Immature natural killer cell (primary cell): Measurements from ENCODE around the gene TECPR2. TPM values are rescaled to one million over a fixed set of nuclear protein-coding genes. Genes with fewer than 3 reads are reported as not detected.

ENCODE experiments used
- DNase-seq, 3 donors: peaks; one replicate each; pipeline ENCODE4 v3.0.0; 2022; ENCODE audit warnings: mixed read lengths in 1 of 3
- H3K27ac Mint-ChIP-seq, 6 donors: one replicate each; pipeline ENCODE4 v1.8.0; 2020; ENCODE audit warnings: mixed read lengths in 6 of 6, mild to moderate bottlenecking in 5 of 6, inconsistent platforms in 4 of 6, moderate library complexity in 3 of 6
- H3K27me3 Mint-ChIP-seq, 3 donors: one replicate each; pipeline ENCODE4 v1.8.0; 2020 to 2021; ENCODE audit warnings: low read depth in 3 of 3, mild to moderate bottlenecking in 3 of 3, mixed read lengths in 3 of 3, moderate library complexity in 3 of 3, inconsistent platforms in 1 of 3
- H3K36me3 Mint-ChIP-seq, 3 donors: one replicate each; pipeline ENCODE4 v1.8.0; 2020; ENCODE audit warnings: mixed read lengths in 3 of 3, inconsistent platforms in 2 of 3, mild to moderate bottlenecking in 2 of 3
- H3K4me1 Mint-ChIP-seq, 2 donors: one replicate each; pipeline ENCODE4 v1.8.0; 2020; ENCODE audit warnings: inconsistent platforms in 2 of 2, mild to moderate bottlenecking in 2 of 2, mixed read lengths in 2 of 2, moderate library complexity in 1 of 2
- H3K4me3 Mint-ChIP-seq, 5 donors: one replicate each; pipeline ENCODE4 v1.8.0; 2020; ENCODE audit warnings: mild to moderate bottlenecking in 5 of 5, mixed read lengths in 5 of 5, inconsistent platforms in 3 of 5, moderate library complexity in 3 of 5
- H3K9me3 Mint-ChIP-seq, 6 donors: one replicate each; pipeline ENCODE4 v1.8.0; 2020; ENCODE audit warnings: mild to moderate bottlenecking in 6 of 6, mixed read lengths in 6 of 6, inconsistent platforms in 4 of 6, moderate library complexity in 3 of 6
- polyA plus RNA-seq, 3 donors: library from polyadenylated mRNA; unstranded; fragments of 300-500 nt; fragmentation: Illumina TruSeq; gene quantifications; one replicate each; pipeline ENCODE4 v1.2.3, GENCODE V29; 2021

Gene TECPR2
- polyA plus RNA-seq, 3 donors from 2014 or later, result 2.2 to 5.5 TPM; not detected in 1

GRCh38 chr14:102371361-102371760, 8.6 kb downstream of the TECPR2 start:
- peaks cover 0 to under 1% (median 0%) of the 10 kb centered on the region in 3 donors for H3K36me3 Mint-ChIP-seq
- no peak overlapping the region for H3K27ac Mint-ChIP-seq
- H3K27me3 Mint-ChIP-seq, result peaks cover 0 to 3% (median 0%) of the 10 kb centered on the region in 3 donors
- H3K4me3 Mint-ChIP-seq, result no peak overlapping the region
- no peaks in the 10 kb centered on the region for H3K9me3 Mint-ChIP-seq
- DNase-seq, result no peak
- peaks cover 13 to 36% of the 10 kb centered on the region in 2 donors for H3K4me1 Mint-ChIP-seq

DNA sequence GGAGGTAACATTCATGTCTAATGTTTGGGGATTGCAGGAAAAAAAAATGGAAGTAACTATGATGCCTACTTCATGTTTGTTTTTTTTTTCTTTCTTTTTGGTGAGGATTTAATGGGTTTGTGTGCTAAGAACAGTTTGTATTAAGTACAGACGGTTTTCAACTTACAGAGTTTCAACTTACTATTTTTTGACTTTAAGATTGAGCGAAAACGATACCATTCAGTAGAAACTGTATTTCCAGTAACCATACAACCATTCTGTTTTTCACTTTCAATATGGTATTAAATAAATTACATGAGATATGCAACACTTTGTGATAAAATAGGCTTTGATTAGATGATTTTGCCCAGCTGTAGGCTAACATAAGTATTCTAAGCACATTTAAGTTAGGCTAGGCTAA, 10.4 kb downstream of the TECPR2 start:
- Mint-ChIP-seq H3K27ac (no peak overlapping the region), H3K4me1 (peaks cover 9 to 20% of the 10 kb centered on the region in 2 donors), H3K9me3 (no peaks in the 10 kb centered on the region), H3K27me3 (peaks cover 0 to 3% (median 0%) of the 10 kb centered on the region in 3 donors), H3K4me3 (no peak overlapping the region), H3K36me3 (peaks cover 0 to 8% (median 0%) of the 10 kb centered on the region in 3 donors)
- no peak for DNase-seq

- no peak overlapping the region for H3K4me3 Mint-ChIP-seq
- H3K4me1 Mint-ChIP-seq, result peaks cover 6 to 10% of the 10 kb centered on the region in 2 donors
- H3K36me3 Mint-ChIP-seq, result peaks cover 0 to 8% (median 3%) of the 10 kb centered on the region in 3 donors
Measured at GRCh38 chr14:102374264-102374663, 11.5 kb downstream of the TECPR2 start.

DNA sequence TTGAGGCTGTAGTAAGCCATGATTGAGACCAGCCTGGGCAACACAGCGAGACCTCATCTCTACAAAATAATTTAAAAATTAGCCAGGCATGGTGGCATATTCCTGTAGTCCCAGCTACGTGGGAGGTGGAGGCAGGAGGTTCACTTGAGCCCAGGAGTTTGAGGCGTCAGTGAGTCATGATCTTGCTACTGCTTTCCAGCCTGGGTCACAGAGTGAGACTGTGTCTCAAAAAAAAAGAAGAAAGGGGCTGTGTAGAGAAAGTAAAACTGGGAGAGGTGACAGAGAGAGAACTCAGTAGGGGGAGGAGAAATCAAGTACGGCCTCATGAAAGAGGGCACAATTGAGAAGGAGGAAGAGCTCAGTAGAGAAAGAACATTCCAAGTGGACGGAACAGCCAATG, 12.4 kb downstream of the TECPR2 start:
- peaks cover 0 to 11% (median 3%) of the 10 kb centered on the region in 3 donors for H3K36me3 Mint-ChIP-seq

More at GRCh38 chr14:102374264-102374663, 11.5 kb downstream of the TECPR2 start:
- DNase-seq, result no peak
- Mint-ChIP-seq H3K9me3 (no peaks in the 10 kb centered on the region), H3K27me3 (peaks cover 0 to 3% (median 0%) of the 10 kb centered on the region in 3 donors), H3K27ac (no peak overlapping the region)

DNA sequence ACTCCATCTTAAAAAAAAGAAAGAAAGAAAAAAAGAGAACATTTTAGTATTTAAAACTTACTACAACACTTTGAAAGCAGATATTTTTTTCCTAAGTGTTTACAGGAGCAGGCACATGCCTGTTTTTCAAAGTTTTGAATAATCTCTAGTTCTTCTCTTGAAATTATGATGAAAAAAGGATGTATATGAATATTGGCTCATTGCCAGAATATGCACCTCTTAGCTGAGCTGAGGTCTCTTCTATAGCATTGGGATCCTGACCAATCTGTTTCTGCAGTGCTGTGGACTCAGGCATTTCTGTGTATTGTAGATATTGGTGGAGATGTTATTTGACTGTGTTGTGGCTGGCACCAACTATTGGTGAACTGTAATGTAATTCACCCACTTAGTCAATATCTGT, 15.0 kb downstream of the TECPR2 start:
- peaks cover 0 to 1% (median 0%) of the 10 kb centered on the region in 3 donors for H3K27me3 Mint-ChIP-seq
- H3K27ac Mint-ChIP-seq, result no peak overlapping the region

More for the DNA sequence above, 12.4 kb downstream of the TECPR2 start:
- Mint-ChIP-seq H3K9me3 (no peaks in the 10 kb centered on the region), H3K27me3 (peaks cover 0 to 3% (median 0%) of the 10 kb centered on the region in 3 donors), H3K27ac (peak overlapping the region in 1 of 6 donors; percentile 30), H3K4me1 (peaks cover 6 to 9% of the 10 kb centered on the region in 2 donors), H3K4me3 (no peak overlapping the region)
- no peak for DNase-seq

DNA sequence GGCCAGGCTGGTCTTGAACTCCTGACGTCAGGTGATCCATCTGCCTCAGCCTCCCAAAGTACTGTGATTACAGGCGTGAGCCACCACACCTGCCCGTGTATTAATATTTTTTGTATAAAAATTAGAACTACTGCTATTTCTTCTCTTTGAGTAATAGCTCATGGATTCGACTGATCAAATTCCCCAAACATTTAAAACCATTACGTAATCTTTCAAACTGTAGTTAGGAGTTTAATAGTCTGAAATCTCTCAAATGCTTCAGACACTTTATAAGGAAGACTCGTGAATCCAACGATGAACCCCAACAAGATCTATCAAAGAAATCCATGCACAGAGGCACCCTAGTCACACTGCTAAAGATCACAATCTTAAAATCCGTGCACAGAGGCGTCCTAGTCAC, 16.1 kb downstream of the TECPR2 start:
- Mint-ChIP-seq H3K27me3 (peaks cover 0 to 1% (median 0%) of the 10 kb centered on the region in 3 donors), H3K4me1 (no peaks in the 10 kb centered on the region), H3K9me3 (no peaks in the 10 kb centered on the region), H3K36me3 (peaks cover 3 to 11% (median 10%) of the 10 kb centered on the region in 3 donors), H3K4me3 (no peak overlapping the region), H3K27ac (no peak overlapping the region)
- DNase-seq, result no peak

More for the DNA sequence above, 15.0 kb downstream of the TECPR2 start:
- DNase-seq, result no peak
- Mint-ChIP-seq H3K4me1 (no peaks in the 10 kb centered on the region), H3K9me3 (no peaks in the 10 kb centered on the region), H3K4me3 (no peak overlapping the region), H3K36me3 (peaks cover 3 to 11% (median 6%) of the 10 kb centered on the region in 3 donors)

DNA sequence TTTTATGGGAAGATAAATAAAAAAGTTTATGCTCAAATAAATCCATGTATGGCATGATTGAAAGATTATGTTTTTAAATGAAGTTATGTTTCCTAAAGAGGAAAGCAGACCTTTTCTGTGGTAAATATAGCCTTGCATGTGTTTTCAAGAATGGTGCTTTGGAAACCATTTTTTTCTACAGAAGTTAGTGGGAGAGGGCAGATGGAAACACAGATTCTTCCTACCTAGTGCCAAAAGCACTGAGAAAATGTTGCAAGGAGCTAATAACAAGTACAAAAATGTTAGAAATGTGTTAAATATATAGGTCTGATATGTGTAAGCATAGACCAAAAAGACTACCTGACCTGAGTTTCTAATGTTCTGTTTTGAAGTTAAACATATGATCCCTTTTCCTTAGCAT, 24.3 kb downstream of the TECPR2 start:
- Mint-ChIP-seq H3K9me3 (no peaks in the 10 kb centered on the region), H3K36me3 (peaks cover 4 to 14% (median 6%) of the 10 kb centered on the region in 3 donors), H3K4me1 (no peaks in the 10 kb centered on the region), H3K27me3 (peaks cover 0 to 3% (median 1%) of the 10 kb centered on the region in 3 donors), H3K4me3 (no peak overlapping the region), H3K27ac (no peak overlapping the region)
- no peak for DNase-seq

- DNase-seq, result no peak
- no peak overlapping the region for H3K27ac Mint-ChIP-seq
- peaks cover 4 to 11% (median 10%) of the 10 kb centered on the region in 3 donors for H3K36me3 Mint-ChIP-seq
- peaks cover 0 to 3% (median 1%) of the 10 kb centered on the region in 3 donors for H3K27me3 Mint-ChIP-seq
- H3K4me3 Mint-ChIP-seq, result no peak overlapping the region
- no peaks in the 10 kb centered on the region for H3K4me1 Mint-ChIP-seq
- H3K9me3 Mint-ChIP-seq, result no peaks in the 10 kb centered on the region
Measured at GRCh38 chr14:102389246-102389645, 26.5 kb downstream of the TECPR2 start.

- DNase-seq, result no peak
- H3K27me3 Mint-ChIP-seq, result peaks cover 0 to 3% (median 1%) of the 10 kb centered on the region in 3 donors
- H3K4me1 Mint-ChIP-seq, result peaks cover 0 to 4% of the 10 kb centered on the region in 2 donors
- H3K36me3 Mint-ChIP-seq, result peaks cover 4 to 15% (median 11%) of the 10 kb centered on the region in 3 donors
- H3K9me3 Mint-ChIP-seq, result no peaks in the 10 kb centered on the region
- no peak overlapping the region for H3K4me3 Mint-ChIP-seq
- H3K27ac Mint-ChIP-seq, result no peak overlapping the region
Measured at GRCh38 chr14:102390064-102390855, 27.5 kb downstream of the TECPR2 start.

DNA sequence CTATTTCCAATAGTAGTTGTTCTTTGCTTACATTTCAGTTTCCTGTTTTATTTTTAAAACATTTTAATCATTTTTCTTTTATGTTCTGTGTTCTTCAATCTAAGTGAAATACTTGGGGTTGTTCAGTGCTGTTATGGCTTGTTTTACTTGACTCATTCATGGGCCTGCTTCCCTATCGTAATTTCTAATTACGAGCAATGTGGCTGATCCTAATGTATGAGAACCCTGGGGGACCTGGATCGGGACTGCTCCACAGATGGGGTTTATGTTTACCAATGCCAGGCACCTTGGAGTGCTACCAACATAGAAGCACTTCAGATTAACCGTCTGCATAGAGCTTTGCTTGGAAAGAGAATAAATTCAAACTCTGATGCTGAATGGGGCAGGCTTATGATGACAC, 29.8 kb downstream of the TECPR2 start:
- H3K27me3 Mint-ChIP-seq, result peaks cover 0 to 5% (median 3%) of the 10 kb centered on the region in 3 donors
- H3K4me3 Mint-ChIP-seq, result no peak overlapping the region
- H3K36me3 Mint-ChIP-seq, result peaks cover 4 to 20% (median 20%) of the 10 kb centered on the region in 3 donors
- peaks cover 0 to 8% (median 2%) of the 10 kb centered on the region in 6 donors for H3K9me3 Mint-ChIP-seq
- no peak overlapping the region for H3K27ac Mint-ChIP-seq
- H3K4me1 Mint-ChIP-seq, result peaks cover 4 to 6% of the 10 kb centered on the region in 2 donors
- no peak for DNase-seq

- no peak overlapping the region for H3K27ac Mint-ChIP-seq
- H3K4me1 Mint-ChIP-seq, result peaks cover 4 to 6% of the 10 kb centered on the region in 2 donors
- peak overlapping the region in 1 of 5 donors; percentile 27 for H3K4me3 Mint-ChIP-seq
- H3K27me3 Mint-ChIP-seq, result peaks cover 0 to 4% (median 3%) of the 10 kb centered on the region in 3 donors
- peaks cover 12 to 32% (median 30%) of the 10 kb centered on the region in 3 donors for H3K36me3 Mint-ChIP-seq
- DNase-seq, result no peak
- H3K9me3 Mint-ChIP-seq, result peaks cover 5 to 29% (median 15%) of the 10 kb centered on the region in 6 donors
Measured at GRCh38 chr14:102394717-102395375, 32.1 kb downstream of the TECPR2 start.

- Mint-ChIP-seq H3K27ac (no peak overlapping the region), H3K4me3 (peak overlapping the region in 1 of 5 donors; percentile 1), H3K27me3 (peaks cover 0 to 5% (median 4%) of the 10 kb centered on the region in 3 donors), H3K9me3 (peaks cover 5 to 30% (median 16%) of the 10 kb centered on the region in 6 donors), H3K36me3 (peaks cover 12 to 36% (median 30%) of the 10 kb centered on the region in 3 donors), H3K4me1 (peaks cover 4 to 6% of the 10 kb centered on the region in 2 donors)
- DNase-seq, result no peak
Measured at GRCh38 chr14:102396521-102396920, 33.8 kb downstream of the TECPR2 start.

DNA sequence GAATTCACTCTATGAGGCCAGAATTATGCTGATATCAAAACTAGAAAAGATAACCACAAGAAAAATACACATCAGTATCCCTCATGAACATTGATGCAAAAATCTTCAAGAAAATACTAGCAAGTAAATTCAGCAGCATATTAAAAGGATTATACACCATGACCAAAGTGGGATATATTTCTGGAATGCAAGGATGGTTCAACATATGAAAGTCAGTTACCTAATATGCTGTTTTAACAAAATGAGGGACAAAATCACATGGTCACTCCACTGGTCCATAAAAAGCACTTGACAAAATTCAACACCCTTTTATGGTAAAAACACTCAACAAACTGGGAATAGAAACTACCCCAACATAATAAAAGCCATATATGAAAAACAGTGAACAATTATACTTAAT, 40.3 kb downstream of the TECPR2 start:
- peaks cover 25 to 40% (median 39%) of the 10 kb centered on the region in 3 donors for H3K36me3 Mint-ChIP-seq
- H3K4me3 Mint-ChIP-seq, result no peak overlapping the region
- H3K4me1 Mint-ChIP-seq, result no peaks in the 10 kb centered on the region
- H3K27me3 Mint-ChIP-seq, result peaks cover 0 to 6% (median 0%) of the 10 kb centered on the region in 3 donors
- no peak for DNase-seq
- peaks cover 13 to 42% (median 31%) of the 10 kb centered on the region in 6 donors for H3K9me3 Mint-ChIP-seq
- no peak overlapping the region for H3K27ac Mint-ChIP-seq
